NCI-H774 (cell line): ENCODE measurements around the gene CD58.

Source experiments
- DNase-seq: peaks from one replicate; lab custom pipeline; 2025; lab: John Stamatoyannopoulos, UW

The CD58 gene

GRCh38 chr1:116544588-116545358 is 26.1 kb downstream of the CD58 start:
- no peak for DNase-seq

GRCh38 chr1:116540088-116540487 is 30.7 kb downstream of the CD58 start:
- DNase-seq = no peak

- no peak for DNase-seq
Observed at GRCh38 chr1:116538544-116538943, 32.3 kb downstream of the CD58 start.

GRCh38 chr1:116537898-116538297 is 32.9 kb downstream of the CD58 start:
- no peak for DNase-seq

- no peak for DNase-seq
Observed at GRCh38 chr1:116537040-116537831, 33.6 kb downstream of the CD58 start.

- DNase-seq = no peak
Observed at GRCh38 chr1:116534014-116534739, 36.6 kb downstream of the CD58 start.

GRCh38 chr1:116533429-116533820 is 37.4 kb downstream of the CD58 start:
- no peak for DNase-seq

- DNase-seq = no peak
Observed at GRCh38 chr1:116532671-116533428, 38.0 kb downstream of the CD58 start.

- no peak for DNase-seq
Observed at GRCh38 chr1:116531917-116532316, 38.9 kb downstream of the CD58 start.

GRCh38 chr1:116529681-116530080 is 41.1 kb downstream of the CD58 start:
- DNase-seq = no peak

GRCh38 chr1:116529199-116529631 is 41.6 kb downstream of the CD58 start:
- no peak for DNase-seq

- no peak for DNase-seq
Observed at GRCh38 chr1:116528329-116529083, 42.3 kb downstream of the CD58 start.

- DNase-seq = no peak
Observed at GRCh38 chr1:116525440-116525839, 45.4 kb downstream of the CD58 start.

- DNase-seq = no peak
Observed at GRCh38 chr1:116521186-116521585, 49.6 kb downstream of the CD58 start.

- DNase-seq = no peak
Observed at GRCh38 chr1:116518400-116518799, 52.4 kb downstream of the CD58 start.

GRCh38 chr1:116516631-116517030 is 54.2 kb downstream of the CD58 start:
- DNase-seq = no peak

GRCh38 chr1:116515702-116516101 is 55.1 kb downstream of the CD58 start:
- DNase-seq = no peak

- no peak for DNase-seq
Observed at GRCh38 chr1:116514708-116515525, 55.9 kb downstream of the CD58 start.

- peak; percentile 66 for DNase-seq
Observed at GRCh38 chr1:116513956-116514355, 56.9 kb downstream of the CD58 start.

- no peak for DNase-seq
Observed at GRCh38 chr1:116511459-116512019, 59.3 kb downstream of the CD58 start.
